ES-I3 (cell line): ENCODE data around the gene ATG12.

Source experiments
- H3K36me3 ChIP-seq: 2 replicates; pipeline ENCODE4 v1.6.1; 2013; ENCODE audit warnings: mild to moderate bottlenecking, low read length, control low read depth, moderate library complexity; ENCODE audit not compliant: insufficient read depth
- H3K4me1 ChIP-seq: 2 replicates; pipeline ENCODE4 v1.6.1; 2013; ENCODE audit warnings: mild to moderate bottlenecking, control low read depth, low read length; ENCODE audit not compliant: insufficient read depth
- H3K9ac ChIP-seq: 2 replicates; pipeline ENCODE4 v1.6.1; 2013; ENCODE audit warnings: low read depth, mild to moderate bottlenecking, low read length, moderate library complexity
- H3K9me3 ChIP-seq: 2 replicates; pipeline ENCODE4 v1.6.1; 2013; ENCODE audit warnings: mild to moderate bottlenecking, low read length, moderate library complexity; ENCODE audit not compliant: control insufficient read depth, insufficient read depth

The ATG12 gene

GRCh38 chr5:115854139-115854538, 12.8 kb upstream of the ATG12 start:
- H3K4me1 ChIP-seq: peaks cover 12% of the 10 kb centered on the region; the same call in 1 of the 2 replicates
- H3K36me3 ChIP-seq: 0 out of 2 replicates have a peak, but pooled peaks cover 2% of the 10 kb centered on the region

DNA sequence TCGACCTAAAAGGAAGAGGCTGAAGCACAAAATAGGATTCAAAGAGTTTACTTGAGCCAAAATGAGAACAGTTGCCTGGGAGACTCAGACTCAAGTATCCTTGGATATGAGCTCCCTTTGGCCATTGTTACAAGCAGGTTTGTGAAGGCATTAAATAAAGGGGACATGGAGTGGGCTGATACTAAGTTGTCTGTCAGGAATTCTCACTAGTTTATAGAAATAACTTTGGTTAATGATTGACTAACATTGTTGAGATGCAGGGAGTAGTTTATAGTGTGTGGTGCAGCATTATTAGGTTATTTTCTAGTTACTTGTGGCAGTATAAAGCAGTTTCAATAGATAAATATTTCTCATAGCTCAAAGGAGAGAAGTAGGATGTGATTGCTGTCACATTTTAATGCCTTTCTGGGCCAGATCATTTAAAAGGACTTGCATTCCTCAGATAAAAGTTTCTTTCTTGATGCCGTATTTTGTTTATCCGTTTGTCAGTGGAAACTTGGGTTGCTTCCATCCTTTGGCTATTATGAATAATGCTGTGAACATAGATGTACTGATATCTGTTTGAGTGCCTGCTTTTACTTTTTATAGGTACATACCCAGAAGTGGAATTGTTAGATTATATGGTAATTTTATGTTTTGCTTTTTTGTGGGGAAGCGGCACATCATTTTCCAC, 9.5 kb upstream of the ATG12 start:
- 0 out of 2 replicates have a peak, but pooled peaks cover 2% of the 10 kb centered on the region for H3K36me3 ChIP-seq
- no peak overlapping the region for H3K9ac ChIP-seq
- H3K4me1 ChIP-seq: no peaks in the 10 kb centered on the region

More at GRCh38 chr5:115854139-115854538, 12.8 kb upstream of the ATG12 start:
- Histone ChIP-seq H3K9ac (no peak overlapping the region), H3K9me3 (no peaks in the 10 kb centered on the region)

GRCh38 chr5:115849258-115849798, 8.0 kb upstream of the ATG12 start:
- 0 out of 2 replicates have a peak, but pooled peaks cover 2% of the 10 kb centered on the region for H3K36me3 ChIP-seq
- H3K9ac ChIP-seq: no peak overlapping the region
- no peaks in the 10 kb centered on the region for H3K4me1 ChIP-seq
- H3K9me3 ChIP-seq: no peaks in the 10 kb centered on the region

More for the DNA sequence above, 9.5 kb upstream of the ATG12 start:
- no peaks in the 10 kb centered on the region for H3K9me3 ChIP-seq

DNA sequence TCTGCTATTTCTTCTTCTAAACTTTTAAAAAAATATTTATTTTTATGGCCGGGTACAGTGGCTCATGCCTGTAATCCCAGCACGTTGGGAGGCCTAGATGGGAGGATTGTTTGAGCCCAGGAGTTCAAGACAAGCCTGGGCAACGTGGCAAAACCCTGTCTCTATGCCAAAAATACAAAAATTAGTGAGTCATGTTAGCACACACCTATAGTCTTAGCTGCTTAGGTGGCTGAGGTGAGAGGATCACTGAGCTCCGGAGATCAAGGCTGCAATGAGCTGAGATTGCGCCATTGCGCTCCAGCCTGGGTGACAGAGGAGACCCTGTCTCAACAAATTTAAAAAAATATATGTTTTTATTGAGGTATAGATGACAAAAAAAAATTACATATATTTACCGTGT, 5.9 kb upstream of the ATG12 start:
- H3K4me1 ChIP-seq: 0 out of 2 replicates have a peak, but pooled peaks cover 4% of the 10 kb centered on the region
- no peak overlapping the region for H3K9ac ChIP-seq
- no peaks in the 10 kb centered on the region for H3K36me3 ChIP-seq
- H3K9me3 ChIP-seq: no peaks in the 10 kb centered on the region

GRCh38 chr5:115844321-115844817, 3.0 kb upstream of the ATG12 start:
- no peak overlapping the region for H3K9ac ChIP-seq
- H3K36me3 ChIP-seq: no peaks in the 10 kb centered on the region
- no peaks in the 10 kb centered on the region for H3K9me3 ChIP-seq
- H3K4me1 ChIP-seq: peaks cover 9% of the 10 kb centered on the region; the same call in 1 of the 2 replicates

- Histone ChIP-seq H3K36me3 (no peaks in the 10 kb centered on the region), H3K9me3 (no peaks in the 10 kb centered on the region), H3K4me1 (peaks cover 9% of the 10 kb centered on the region; the same call in 1 of the 2 replicates), H3K9ac (no peak overlapping the region)
Measured at GRCh38 chr5:115843444-115844130, 2.2 kb upstream of the ATG12 start.

DNA sequence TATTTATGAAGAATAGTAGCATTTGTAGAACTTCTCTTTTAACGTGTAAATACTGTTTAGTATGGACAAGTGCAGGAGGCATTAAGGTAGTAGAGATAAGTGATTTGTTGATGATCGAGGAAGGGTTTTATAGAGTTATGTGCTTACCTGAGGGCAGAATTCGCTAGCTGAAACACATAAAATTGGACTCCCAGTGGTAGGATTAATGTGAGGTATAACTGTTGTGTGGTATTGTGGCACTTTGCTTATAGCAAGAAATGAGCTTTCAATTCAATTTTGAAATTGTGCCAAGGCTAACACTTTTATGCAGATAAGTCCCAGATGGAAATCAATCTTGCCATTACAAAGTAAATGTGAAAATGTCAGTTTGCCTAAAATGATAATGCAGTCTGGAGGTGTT, 1.6 kb upstream of the ATG12 start:
- Histone ChIP-seq H3K9me3 (no peaks in the 10 kb centered on the region), H3K9ac (peak overlapping the region; percentile 82), H3K4me1 (peaks cover 9% of the 10 kb centered on the region), H3K36me3 (no peaks in the 10 kb centered on the region)

DNA sequence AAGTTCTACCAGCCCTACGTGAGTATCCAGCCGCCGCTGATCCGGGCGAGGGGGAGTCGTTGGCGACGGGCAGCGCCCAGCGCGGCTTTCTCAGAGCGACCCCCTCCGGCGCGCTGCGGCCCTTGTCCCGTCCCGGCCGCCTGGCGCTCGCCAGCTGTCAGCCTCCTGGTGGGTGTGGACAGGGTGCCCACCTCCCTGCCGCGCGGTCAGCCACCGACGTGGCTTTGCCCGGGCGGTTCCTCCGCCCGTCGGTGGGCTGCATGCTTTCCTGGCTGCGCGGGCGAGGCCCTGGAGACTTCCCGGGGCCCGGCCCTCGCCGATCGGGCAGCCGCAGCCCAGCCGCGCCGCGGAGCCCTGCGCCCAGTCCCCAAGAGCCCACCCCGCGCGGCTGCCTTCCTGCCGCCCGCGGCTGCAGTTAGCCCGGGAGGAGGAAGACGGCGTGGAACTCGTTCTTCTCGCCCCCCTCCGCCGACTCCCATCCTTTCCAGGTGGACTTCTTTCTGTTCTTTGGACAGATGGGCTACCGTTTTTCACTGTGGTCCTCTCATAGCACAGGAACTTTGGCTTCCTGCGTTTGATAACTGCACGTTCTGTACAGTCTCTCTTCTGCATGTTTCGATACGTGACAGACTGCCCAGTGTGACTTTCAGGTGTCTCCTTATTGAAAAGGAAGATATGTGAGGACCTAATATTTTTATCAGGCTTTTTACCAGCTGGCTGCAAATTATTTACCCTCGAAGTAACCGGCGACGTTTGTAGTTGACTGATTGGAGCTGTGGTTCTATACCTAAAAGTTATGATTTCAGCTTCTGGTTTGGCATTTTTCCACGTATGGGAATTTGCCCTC, 947 bp upstream of the ATG12 start:
- no peaks in the 10 kb centered on the region for H3K9me3 ChIP-seq
- peaks cover 3% of the 10 kb centered on the region; the same call in 1 of the 2 replicates for H3K36me3 ChIP-seq
- peak overlapping the region; percentile 82 for H3K9ac ChIP-seq
- peaks cover 9% of the 10 kb centered on the region for H3K4me1 ChIP-seq

DNA sequence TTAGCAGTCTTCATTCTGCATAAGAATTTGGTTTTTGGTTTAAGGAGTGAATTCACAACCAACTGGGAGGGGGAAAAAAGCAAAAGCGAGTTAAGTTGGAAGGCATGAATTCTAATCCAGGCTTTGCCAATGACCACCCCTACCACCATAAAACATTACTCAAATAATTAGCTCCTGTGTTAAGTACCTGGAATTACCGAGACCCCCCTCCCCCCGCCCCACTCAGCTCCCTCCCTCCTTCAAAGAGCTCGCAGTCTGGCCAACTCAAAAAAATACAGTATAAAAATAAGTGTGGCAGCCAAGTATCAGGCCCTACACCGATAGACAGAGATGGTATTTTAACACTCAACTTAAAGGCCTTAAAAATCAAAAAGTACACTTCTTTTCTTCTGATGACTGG, 492 bp downstream of the ATG12 start:
- Histone ChIP-seq H3K4me1 (peaks cover 9% of the 10 kb centered on the region), H3K9ac (peak overlapping the region; percentile 82), H3K36me3 (peaks cover 6% of the 10 kb centered on the region; the same call in 1 of the 2 replicates), H3K9me3 (no peaks in the 10 kb centered on the region)

DNA sequence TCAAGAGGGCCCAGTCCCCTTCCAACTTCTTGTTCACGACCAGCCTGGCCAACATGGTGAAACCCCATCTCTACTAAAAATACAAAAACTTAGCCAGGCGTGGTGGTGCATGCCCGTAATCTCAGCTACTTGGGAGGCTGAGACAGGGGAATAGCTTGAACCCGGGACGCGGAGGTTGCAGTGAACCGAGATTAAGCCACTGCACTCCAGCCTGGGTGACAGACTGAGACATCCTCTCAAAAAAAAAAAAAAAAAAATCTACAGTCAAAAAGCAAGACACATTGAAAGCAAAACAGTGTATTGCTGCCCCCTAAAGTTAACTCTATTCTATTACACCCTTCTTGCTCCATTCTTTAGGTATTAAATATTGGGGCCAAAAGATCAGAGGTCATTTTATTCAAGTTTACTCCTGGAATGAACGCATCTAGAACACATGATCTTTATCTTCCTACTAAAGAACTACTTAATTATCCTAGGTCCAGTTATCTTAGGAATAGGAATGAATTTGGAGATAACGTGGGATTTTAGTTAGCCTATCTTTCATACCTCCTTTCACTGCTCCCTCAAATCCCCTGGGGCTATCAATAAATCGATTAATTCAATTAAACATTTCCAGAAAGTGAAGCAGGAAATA, 2.4 kb downstream of the ATG12 start:
- Histone ChIP-seq H3K9me3 (no peaks in the 10 kb centered on the region), H3K9ac (no peak overlapping the region), H3K36me3 (peaks cover 6% of the 10 kb centered on the region; the same call in 1 of the 2 replicates), H3K4me1 (peaks cover 9% of the 10 kb centered on the region)

DNA sequence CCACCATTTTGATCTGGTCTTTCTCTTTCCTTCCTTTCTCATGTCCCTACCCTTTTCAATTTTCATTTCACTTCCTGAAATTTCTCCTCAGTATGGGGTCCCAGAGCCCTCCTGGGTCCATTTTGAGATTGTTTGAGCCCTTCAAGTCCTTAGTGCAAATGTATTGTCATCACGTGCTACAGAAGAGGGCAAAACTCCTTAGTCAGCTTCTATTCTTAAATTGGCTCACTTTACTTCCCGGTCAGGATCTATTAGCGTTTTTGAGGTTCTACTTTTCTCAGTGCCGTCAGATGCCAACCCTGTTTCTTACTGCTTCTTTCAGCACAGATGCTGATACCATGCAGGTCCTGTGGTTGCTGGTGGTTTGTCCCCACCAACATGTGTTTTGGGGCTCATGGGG, 5.9 kb downstream of the ATG12 start:
- peaks cover 9% of the 10 kb centered on the region for H3K36me3 ChIP-seq
- no peak overlapping the region for H3K9ac ChIP-seq
- no peaks in the 10 kb centered on the region for H3K9me3 ChIP-seq
- peaks cover 6% of the 10 kb centered on the region for H3K4me1 ChIP-seq

- no peaks in the 10 kb centered on the region for H3K4me1 ChIP-seq
- no peaks in the 10 kb centered on the region for H3K9me3 ChIP-seq
- no peak overlapping the region for H3K9ac ChIP-seq
- peaks cover 11% of the 10 kb centered on the region for H3K36me3 ChIP-seq
Measured at GRCh38 chr5:115831163-115831768, 10.1 kb downstream of the ATG12 start.

- peaks cover 11% of the 10 kb centered on the region for H3K36me3 ChIP-seq
- no peak overlapping the region for H3K9ac ChIP-seq
Measured at GRCh38 chr5:115829913-115830312, 11.5 kb downstream of the ATG12 start.

More at GRCh38 chr5:115829913-115830312, 11.5 kb downstream of the ATG12 start:
- Histone ChIP-seq H3K9me3 (peaks cover 4% of the 10 kb centered on the region; the same call in 1 of the 2 replicates), H3K4me1 (no peaks in the 10 kb centered on the region)
